ENCODE measurements around the gene RPS6KB2.

The RPS6KB2 gene

DNA sequence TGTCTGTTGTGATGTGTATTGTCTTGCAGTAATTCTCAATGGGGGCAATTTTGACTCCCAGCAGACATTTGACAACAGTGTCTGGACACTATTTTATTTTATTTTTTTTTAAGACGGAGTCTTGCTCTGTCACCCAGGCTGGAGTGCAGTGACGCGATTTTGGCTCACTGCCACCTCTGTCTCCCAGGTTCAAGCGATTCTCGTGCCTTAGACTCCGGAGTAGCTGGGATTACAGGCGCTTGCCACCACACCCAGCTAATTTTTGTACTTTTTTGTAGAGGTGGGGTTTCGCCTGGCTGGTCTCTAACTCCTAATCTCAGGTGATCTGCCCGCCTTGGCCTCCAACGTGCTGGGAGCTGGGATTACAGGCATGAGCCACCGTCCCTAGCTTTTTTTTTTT, 1.4 kb downstream of the RPS6KB2 start:
- no peak for DNase-seq (ENCODE audit: low read depth)

DNA sequence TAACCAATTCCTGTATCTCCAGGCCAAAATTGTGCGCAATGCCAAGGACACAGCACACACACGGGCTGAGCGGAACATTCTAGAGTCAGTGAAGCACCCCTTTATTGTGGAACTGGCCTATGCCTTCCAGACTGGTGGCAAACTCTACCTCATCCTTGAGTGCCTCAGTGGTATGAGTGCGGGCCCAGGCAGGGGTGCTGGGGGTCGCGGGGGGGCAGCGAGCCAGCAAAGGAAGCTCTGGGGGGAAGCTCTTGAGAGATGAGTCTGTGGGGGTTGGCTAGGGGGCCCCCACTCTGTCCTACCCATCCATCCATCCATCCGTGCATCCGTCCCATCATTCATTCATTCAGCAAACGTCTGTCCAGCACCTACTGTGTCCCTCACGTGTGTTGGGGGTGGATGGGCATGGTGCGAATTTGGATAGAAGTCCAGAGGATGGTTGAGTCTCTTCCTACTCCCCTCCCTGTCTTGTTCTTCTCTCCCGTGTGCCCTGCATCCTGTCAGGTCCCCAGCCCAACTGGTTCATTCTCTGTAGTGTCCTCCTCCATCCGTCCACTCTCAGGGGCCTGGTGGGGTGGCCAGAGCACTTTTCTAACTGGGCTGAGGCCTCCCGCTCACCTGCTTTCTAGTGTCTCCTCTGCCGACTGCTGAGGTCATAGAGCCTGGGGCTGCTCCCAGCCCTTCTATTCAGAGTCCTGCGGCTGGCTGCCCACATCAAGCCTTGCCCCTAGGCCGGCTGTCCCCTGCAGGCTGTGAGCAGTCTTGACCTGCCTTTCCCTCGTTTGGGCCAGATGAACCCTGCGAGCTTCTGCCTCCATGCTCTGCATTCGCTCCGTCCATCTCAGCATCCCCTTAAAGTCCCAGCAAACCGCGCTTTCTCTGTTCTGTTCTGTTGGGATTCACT, 3.3 kb downstream of the RPS6KB2 start:
- no peak for DNase-seq (ENCODE audit: low read depth)

DNA sequence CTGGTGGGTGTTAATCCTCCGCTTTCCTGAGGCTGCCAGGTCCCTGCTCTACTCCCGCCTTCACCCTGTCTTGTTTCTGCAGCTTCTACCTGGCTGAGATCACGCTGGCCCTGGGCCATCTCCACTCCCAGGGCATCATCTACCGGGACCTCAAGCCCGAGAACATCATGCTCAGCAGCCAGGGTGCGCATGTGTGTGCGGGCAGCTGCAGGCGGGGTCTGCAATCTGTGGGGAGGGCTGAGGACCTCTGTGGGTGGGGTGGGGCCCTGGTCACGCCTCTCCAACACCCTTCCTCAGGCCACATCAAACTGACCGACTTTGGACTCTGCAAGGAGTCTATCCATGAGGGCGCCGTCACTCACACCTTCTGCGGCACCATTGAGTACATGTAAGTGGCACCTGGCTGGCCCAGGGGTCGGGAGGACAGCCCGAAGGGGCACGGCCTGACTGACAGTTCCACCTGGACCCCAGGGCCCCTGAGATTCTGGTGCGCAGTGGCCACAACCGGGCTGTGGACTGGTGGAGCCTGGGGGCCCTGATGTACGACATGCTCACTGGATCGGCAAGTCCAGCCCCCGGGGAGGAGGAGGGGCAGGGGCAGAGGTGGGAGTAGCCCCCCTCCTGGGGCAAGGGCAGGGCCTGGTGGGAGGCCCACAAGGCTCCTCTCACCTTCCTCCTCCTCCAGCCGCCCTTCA, 4.5 kb downstream of the RPS6KB2 start:
- DNase-seq (ENCODE audit: low read depth) = no peak

DNA sequence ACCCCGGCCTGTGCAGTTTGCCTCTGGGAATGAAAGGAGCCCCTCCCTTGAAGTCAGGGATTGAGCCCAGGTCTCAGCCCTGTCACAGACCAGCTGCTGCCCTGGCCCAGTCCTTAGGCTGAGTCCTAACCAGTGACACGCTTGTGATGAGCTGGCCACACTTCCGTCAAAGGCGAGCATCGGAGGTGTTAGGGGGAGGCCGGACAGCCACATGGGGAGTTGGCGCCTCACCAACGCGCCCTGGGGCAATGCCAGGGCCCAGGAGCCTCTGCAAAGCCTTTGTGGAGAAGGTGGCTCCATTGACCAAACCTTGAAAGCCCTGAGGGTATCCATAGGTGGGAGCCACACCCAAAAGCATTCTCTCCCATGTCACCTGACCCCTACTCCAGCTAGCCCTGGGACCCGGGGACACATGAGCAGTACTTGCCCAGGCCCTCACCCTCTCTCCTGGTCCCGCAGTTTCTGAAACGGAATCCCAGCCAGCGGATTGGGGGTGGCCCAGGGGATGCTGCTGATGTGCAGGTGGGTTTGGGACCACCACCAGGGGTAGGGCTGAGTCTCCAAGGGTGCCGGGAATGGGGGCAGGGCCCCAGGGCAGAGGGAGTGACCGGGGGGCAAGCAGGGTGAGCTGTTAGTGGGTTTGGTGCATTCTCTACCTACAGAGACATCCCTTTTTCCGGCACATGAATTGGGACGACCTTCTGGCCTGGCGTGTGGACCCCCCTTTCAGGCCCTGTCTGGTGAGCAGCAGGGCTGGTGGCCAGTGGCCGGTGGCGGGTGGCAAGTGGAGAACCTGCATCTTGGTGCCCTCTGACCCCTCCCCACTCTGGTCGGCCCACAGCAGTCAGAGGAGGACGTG, 5.5 kb downstream of the RPS6KB2 start:
- no peak for DNase-seq (ENCODE audit: low read depth)

DNA sequence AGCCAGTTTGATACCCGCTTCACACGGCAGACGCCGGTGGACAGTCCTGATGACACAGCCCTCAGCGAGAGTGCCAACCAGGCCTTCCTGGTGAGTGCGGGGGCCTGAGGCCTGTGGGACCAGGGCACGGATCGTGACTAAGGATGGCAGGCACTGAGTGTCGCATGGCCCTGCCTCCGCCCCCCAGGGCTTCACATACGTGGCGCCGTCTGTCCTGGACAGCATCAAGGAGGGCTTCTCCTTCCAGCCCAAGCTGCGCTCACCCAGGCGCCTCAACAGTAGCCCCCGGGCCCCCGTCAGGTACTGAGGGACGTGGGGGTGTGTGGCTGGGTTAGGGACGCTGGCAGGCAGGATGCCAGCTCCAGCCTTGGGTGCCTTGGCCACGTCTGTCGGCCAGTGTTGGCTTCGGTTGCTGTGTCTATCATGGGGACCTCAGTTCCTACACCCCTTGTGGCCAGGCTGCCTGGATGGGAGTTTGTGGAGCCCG, 6.1 kb downstream of the RPS6KB2 start:
- no peak for DNase-seq (ENCODE audit: low read depth)

DNA sequence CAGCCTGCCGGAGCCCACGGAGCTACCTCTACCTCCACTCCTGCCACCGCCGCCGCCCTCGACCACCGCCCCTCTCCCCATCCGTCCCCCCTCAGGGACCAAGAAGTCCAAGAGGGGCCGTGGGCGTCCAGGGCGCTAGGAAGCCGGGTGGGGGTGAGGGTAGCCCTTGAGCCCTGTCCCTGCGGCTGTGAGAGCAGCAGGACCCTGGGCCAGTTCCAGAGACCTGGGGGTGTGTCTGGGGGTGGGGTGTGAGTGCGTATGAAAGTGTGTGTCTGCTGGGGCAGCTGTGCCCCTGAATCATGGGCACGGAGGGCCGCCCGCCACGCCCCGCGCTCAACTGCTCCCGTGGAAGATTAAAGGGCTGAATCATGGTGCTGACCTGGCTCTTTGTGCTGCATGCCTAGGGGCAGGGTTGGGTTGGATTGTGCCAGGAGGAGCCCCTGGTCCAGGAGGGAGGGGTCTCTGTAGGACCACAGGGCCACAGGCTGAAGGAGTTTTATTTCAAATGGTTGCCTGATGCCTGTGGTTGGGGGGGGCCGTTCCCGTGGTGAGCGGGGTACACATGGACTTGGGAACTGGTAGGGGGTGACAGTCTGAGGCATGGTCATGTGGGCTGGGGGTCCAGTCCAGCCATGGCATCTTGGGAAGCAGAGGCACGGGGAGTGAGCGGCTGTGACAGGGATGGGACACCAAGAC, 6.9 kb downstream of the RPS6KB2 start:
- DNase-seq (ENCODE audit: low read depth) = no peak

DNA sequence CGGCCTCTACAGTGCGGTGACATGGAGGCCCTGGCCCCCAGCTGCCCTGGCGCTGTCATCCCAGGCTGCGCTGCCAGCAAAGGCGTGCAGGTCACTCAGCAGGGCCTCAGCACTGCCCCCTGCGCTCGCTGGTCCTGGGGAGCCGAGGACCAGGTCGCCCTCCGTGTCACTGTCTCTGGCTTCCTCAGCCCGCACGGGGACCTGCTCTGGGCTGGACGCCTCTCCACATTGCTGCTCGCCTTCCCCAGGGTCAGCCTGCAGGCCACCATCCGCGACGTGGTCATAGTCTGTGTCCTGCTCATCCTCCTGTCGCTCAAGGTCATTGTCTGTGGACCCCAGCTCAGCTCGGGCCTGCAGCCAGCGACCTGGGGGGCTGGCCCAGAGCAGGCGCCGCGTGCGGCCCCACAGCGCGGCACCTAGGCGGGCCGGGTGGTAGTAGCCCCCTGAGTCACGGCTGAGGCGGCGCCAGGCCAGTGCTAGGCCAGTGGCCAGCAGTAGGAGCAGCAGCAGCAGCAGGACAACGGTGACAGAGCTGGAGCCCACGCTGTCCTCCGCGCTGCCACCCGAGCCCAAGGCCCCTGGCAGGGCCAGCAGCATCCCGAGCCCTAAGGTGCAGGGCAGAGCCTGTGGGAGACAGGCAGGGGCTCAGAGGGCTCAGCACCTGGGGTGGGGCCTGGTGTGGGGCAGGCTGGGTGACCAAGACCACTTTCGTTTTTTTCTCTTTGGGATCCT, 7.6 kb downstream of the RPS6KB2 start:
- DNase-seq (ENCODE audit: low read depth) = no peak

DNA sequence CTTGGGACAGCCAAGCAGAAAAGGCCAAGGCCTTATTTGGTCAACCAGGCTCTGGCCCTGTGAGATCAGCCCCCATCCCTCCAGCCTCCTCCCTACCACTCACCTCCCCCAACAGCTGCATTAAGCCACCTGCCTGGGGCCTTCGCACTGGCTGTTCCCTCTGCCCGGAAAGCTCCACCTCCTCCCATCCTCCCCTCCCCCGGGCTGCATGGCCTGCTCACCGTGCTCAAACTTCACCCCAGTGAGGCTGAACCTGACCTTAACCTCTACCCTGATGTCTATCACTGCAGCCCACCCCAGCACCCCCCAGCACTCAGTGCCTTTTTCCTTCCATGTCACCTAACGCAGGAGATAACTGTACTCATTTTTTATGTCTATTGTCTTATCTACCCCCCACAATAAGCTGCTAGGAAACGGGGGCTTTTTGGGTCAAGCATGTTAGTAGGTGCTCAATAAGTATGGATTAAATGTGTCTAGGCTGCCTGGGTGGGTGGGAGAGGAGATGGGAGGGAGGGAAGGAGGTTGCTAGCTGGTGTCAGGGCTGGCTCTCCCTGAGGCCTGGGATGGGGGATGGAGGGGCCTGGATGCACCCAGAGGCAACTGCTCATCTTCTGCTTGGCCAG, 8.3 kb downstream of the RPS6KB2 start:
- DNase-seq (ENCODE audit: low read depth) = no peak

DNA sequence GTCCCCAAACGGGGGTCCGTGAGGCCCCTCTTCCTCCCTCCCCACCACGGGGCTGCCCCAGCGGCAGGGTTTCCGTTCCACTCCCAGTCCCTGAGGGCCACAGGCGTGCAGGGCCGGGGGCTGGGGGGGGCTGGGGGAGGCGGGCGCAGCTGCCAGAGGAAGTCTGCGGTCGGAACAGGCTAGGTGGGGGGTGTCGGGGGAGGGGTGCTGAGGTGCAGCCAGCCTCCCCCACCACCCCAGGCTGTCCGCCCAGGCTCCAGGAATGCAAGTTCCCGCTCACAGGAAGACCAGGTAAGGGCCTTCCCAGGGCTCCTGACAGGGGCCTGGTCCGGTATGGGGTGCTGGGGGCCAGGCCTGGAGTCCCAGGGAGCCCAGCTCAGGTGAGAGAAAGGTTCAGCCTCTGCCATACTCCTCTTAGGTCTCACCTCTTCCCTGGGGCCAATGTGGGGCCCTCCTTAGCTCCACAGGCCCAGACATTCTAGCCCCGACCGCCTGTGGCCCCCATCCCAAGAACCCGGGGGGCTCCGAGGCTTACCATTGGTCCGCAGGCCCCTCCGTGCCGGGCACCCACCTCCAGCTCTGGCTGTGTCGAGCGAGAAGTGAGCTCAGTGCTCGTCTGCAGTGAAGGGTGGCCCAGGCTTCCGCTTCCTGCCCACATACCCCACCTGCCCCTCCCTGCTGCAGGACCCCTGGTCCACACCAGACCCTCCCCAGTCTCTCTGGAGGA, 9.0 kb downstream of the RPS6KB2 start, which contains the start of gene PTPRCAP:
PTPRCAP (minus strand) TSS at position 601 of the 727 bp plus-strand sequence; CDS start at position 538, 63 bp downstream.
- DNase-seq (ENCODE audit: low read depth) = peak; percentile 91

DNA sequence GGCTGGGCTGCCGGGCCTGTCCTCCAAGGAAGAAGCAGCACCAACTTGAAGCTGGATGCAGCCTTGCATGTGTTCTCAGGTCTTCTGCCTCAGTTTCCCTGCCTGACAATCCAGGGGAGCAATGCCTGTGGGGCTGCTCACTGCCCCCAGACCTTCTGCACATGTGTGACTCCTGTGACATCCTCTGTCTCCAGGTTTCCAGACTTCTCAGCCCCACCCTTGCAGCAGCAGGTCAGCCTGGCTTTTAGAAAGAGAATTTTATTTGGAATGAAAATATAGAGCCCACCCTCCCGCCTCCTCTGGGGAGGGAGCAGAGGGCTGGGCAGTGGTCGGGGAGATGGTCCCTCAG, 9.5 kb downstream of the RPS6KB2 start:
- DNase-seq (ENCODE audit: low read depth) = no peak

DNA sequence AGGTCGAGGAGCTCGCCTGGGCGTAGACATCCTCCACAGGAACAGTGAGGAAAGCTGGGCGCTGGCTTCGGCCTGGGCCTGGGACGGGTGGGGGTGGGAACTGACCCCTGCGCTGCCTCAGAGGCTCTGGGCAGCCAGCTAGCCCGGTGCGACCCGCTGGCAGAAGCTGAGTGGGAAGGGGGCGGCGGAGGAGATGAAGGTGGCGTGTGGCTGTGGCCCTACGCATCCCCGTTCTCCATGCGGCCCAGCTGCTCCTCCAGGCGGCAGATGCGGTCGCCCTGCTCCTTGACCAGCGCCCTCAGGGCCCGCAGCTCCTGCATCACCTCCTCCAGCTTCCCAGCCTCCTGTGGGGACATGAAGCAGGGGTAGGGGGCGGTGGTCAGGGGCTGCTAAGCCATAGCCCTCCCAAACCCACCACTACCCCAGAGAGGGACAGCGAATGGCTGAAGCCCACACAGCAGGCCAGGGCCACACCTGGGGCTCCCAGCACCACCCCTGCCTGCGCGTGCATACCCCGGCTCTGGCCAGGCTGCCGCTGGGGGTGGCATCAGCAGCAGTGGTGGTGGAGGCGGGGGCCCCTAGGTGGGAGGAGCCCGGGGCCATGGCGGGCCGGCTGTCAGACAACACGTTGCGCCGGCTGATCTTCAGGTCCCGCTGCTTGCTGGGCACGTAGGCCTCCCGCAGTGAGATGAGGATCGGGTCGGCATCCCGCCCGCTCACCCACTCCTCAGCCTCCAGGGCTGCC, 10.0 kb downstream of the RPS6KB2 start:
- DNase-seq (ENCODE audit: low read depth) = no peak

DNA sequence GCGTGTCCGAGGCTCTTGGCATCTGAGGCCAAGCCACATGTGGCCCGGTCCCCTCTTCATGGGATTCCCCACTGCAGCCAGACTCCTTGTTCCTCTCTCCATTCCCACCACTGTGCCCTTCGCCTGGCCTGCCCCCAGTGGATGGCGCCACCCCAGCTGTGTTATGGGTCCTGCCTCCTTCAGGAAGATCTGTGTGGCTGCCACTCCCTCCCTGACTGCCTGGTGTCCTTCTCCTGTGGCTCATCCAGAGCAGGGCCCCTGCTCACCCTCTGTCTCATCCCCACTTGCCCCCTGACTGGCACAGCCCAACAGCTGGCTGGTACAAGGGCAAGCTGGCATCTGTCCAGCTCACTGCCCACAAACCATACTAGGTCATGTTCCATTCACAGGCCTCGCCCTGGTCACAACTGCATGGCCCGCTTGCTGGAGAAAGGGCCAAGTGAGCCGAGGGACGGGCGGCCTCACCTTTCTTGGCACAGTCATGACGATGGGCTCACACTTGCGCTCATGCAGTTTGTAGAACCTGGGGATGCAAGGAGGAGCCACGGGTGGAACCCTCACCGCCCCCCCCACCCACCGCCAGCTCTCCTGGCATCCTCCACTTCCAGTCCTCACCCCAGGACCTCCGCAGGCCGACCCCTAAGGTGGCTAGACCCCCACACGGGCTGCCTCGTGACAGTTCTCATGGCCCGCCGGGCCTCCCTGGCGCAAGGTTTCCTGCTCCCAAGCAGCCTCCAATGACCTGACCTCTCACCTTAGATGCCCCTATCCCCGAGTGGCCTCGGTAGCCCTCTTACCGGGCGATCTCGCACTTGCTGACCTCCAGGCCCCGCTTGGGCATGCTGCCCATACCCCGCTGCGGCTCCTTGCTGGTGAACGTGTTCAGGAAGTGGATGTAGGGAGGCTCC, 11.3 kb downstream of the RPS6KB2 start:
- DNase-seq (ENCODE audit: low read depth) = no peak

DNA sequence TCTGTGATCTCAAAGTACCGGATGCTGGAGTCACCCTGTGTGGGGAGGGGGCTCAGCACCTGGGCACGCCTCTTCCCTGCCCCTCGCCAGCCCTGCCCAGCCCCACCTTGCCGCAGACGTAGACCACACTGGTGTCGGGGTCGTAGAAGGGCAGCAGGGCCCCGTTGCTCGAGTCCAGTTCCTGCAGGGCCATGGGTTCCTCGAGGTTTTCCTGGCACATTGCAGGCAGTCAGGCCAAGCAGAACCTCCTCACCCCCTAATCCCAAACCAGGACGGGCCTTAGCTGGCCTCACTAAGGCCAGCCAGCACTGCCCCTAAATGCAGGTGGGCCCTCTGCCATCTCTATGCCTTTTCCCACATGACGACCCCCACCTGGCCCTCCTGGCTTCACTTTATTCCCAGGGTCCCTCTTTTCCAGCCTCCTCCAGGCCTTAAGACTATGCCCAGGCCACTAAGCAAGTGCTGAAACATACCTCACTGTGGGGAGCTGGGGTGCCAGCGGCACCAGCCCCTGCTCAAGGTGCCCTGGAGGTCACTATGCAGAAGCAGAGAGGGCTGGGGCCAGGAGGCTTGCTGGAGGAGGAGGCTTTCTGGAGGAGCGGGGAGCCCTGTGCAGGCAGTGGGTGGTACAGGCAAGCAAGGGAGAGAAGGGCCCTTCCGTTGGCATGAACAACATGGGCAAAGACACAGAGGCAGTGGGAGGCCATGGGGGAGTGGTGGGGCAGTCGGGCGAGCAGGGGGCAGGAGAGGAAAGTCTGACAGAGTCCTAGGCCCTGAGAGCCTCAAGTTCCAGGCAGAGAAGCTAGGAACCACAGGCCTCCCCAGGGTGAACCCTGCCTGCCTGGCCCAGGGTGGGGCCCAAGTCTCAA, 12.2 kb downstream of the RPS6KB2 start:
- DNase-seq (ENCODE audit: low read depth) = no peak

DNA sequence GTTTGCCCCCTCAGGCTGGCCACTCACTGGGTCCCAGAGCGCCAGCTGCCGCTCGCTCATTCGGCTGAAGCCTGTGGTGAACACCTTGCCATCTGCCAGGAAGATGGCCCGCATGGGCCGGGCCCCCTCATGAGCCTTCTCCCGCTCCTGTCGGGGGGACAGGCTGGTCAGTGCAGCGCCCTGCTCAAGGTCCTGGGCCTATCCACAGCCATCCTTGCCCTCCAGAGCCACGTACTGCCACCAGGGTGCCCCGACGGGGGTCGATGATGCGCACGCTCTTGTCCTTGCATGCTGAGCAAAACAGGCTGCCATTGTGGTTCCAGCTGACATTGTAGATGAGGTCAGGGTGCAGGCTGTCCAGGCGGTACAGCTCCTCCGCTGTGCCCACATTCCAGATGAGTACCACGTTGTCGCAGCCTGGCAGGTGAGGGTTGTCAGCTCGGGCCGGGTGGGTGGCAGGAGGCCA, 12.8 kb downstream of the RPS6KB2 start:
- no peak for DNase-seq (ENCODE audit: low read depth)

DNA sequence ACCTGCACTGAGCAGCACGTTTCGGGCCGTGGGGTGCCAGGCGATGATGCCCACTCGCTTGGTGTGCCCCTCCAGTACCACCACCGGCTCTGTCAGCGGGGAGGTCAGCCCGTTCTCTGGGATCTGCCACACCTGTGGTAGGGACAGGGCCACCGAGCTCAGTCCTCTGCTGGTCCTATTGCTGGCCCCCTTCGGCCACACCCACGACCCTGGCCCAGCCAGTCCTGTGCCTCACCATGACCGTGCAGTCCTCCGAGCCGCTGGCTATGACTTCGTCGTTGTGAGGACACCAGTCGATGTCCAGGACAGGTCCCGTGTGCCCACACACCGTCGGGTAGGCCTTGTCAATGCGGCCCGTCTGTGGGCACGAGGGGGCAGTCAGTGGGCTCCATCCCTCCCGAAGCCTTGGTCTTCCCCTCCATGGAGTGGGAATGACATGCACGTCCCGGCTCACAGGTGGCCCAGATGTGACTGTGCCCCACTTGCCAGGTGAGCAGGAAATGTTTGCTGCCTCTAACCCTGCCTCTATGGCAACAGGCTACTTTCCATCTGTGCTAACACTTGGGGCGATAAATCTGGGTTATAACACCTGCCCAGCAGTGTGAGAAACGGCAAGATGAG, 13.5 kb downstream of the RPS6KB2 start:
- no peak for DNase-seq (ENCODE audit: low read depth)
